HEK293 (cell line): Measurements from ENCODE around the gene CADPS2.

Experiments
- CTCF ChIA-PET: fragments of 350-600 bp; formaldehyde crosslinking; extraction: SDS; loops from one replicate; lab custom pipeline; 2021; ENCODE audit warnings: antibody characterized with exemption; lab: Yijun Ruan, JAX
- POLR2A ChIA-PET: fragments of 300-600 bp; formaldehyde crosslinking; extraction: SDS; loops from one replicate; lab custom pipeline; 2020; ENCODE audit warnings: antibody characterized with exemption, inconsistent platforms; lab: Yijun Ruan, JAX
- H3K27ac ChIP-seq: fragments of 200-500 bp; sonication (Bioruptor generic); 2 replicates; pipeline ENCODE4 v1.5.1; 2014; ENCODE audit warnings: low read depth, low read length, control low read depth, inconsistent platforms; ENCODE audit errors: extremely low read depth
- H3K36me3 ChIP-seq, 2 experiments: fragments of 200-500 bp in 1 of 2; sonication (Bioruptor generic) in 1 of 2; 1 replicate in 1 of 2; 2 replicates in 1 of 2; pipeline ENCODE4 v1.5.1; 2014 to 2017; ENCODE audit warnings: inconsistent platforms in 2 of 2, low read length in 2 of 2; ENCODE audit not compliant: control insufficient read depth in 2 of 2, insufficient read depth in 1 of 2
- H3K4me1 ChIP-seq: fragments of 200-500 bp; sonication (Bioruptor generic); 2 replicates; pipeline ENCODE4 v1.5.1; 2014; ENCODE audit warnings: mild to moderate bottlenecking, low read length, inconsistent platforms; ENCODE audit not compliant: control insufficient read depth, insufficient read depth
- H3K4me3 ChIP-seq: 2 replicates; pipeline ENCODE4 v1.5.1; 2011; ENCODE audit warnings: low read depth, mild to moderate bottlenecking, control low read depth, low read length, moderate library complexity
- H3K9me3 ChIP-seq: fragments of 200-500 bp; sonication (Bioruptor generic); 2 replicates; pipeline ENCODE4 v1.5.1; 2014; ENCODE audit warnings: low read depth, low read length, inconsistent platforms; ENCODE audit not compliant: control insufficient read depth, insufficient read depth
- GLIS2 ChIP-seq: fragments of 450-650 bp; formaldehyde crosslinking; IDR thresholded peaks from 2 replicates; pipeline ENCODE4 v1.5.1; 2016; ENCODE audit warnings: missing biosample characterization, missing genetic modification characterization
- HIC1 ChIP-seq: fragments of 450-650 bp; formaldehyde crosslinking; IDR thresholded peaks from 2 replicates; pipeline ENCODE4 v1.5.1; 2016; ENCODE audit warnings: missing biosample characterization, missing genetic modification characterization
- HOXC10 ChIP-seq: sonication (generic); formaldehyde crosslinking; IDR thresholded peaks from 2 replicates; pipeline ENCODE4 v1.8.1; 2023; ENCODE audit warnings: mild to moderate bottlenecking, missing genetic modification reagents
- KLF16 ChIP-seq: fragments of 450-650 bp; formaldehyde crosslinking; IDR thresholded peaks from 2 replicates; pipeline ENCODE4 v1.5.1; 2017; ENCODE audit warnings: missing biosample characterization, missing genetic modification characterization
- KLF8 ChIP-seq: fragments of 450-650 bp; formaldehyde crosslinking; IDR thresholded peaks from 2 replicates; pipeline ENCODE4 v1.5.1; 2016; ENCODE audit warnings: missing biosample characterization, missing genetic modification characterization
- PRDM1 ChIP-seq: fragments of 450-650 bp; formaldehyde crosslinking; IDR thresholded peaks from 2 replicates; pipeline ENCODE4; 2016; ENCODE audit warnings: missing biosample characterization, missing genetic modification characterization
- PRDM2 ChIP-seq: fragments of 450-650 bp; formaldehyde crosslinking; IDR thresholded peaks from 2 replicates; pipeline ENCODE4 v1.5.1; 2016; ENCODE audit warnings: missing biosample characterization, missing genetic modification characterization, borderline replicate concordance
- SP2 ChIP-seq: fragments of 450-650 bp; formaldehyde crosslinking; IDR thresholded peaks from 2 replicates; pipeline ENCODE4 v1.5.1; 2016; ENCODE audit warnings: missing biosample characterization, missing genetic modification characterization
- TCF7L2 ChIP-seq: IDR thresholded peaks from 2 replicates; pipeline ENCODE4 v1.6.1; 2011; ENCODE audit warnings: low read depth, mild to moderate bottlenecking, inconsistent platforms, low read length, moderate library complexity, borderline replicate concordance
- ZBTB21 ChIP-seq: fragments of 450-650 bp; formaldehyde crosslinking; IDR thresholded peaks from 2 replicates; pipeline ENCODE4 v1.5.1; 2017; ENCODE audit warnings: missing biosample characterization, missing genetic modification characterization
- ZBTB44 ChIP-seq: fragments of 450-650 bp; IDR thresholded peaks from 2 replicates; pipeline ENCODE4 v1.5.1; 2018; ENCODE audit warnings: missing biosample characterization, mild to moderate bottlenecking, missing genetic modification characterization
- ZBTB7A ChIP-seq: fragments of 450-650 bp; formaldehyde crosslinking; IDR thresholded peaks from 2 replicates; pipeline ENCODE4 v1.5.1; 2016; ENCODE audit warnings: low read depth, missing biosample characterization, missing genetic modification characterization
- ZNF140 ChIP-seq: fragments of 450-650 bp; formaldehyde crosslinking; IDR thresholded peaks from 2 replicates; pipeline ENCODE4 v1.5.1; 2016; ENCODE audit warnings: missing biosample characterization, missing genetic modification characterization
- ZNF146 ChIP-seq: fragments of 450-650 bp; formaldehyde crosslinking; IDR thresholded peaks from 2 replicates; pipeline ENCODE4 v1.5.1; 2016; ENCODE audit warnings: missing biosample characterization, missing genetic modification characterization
- ZNF302 ChIP-seq: fragments of 450-650 bp; formaldehyde crosslinking; IDR thresholded peaks from 2 replicates; pipeline ENCODE4 v1.5.1; 2016; ENCODE audit warnings: missing biosample characterization, missing genetic modification characterization, low read depth
- ZNF416 ChIP-seq: fragments of 450-650 bp; formaldehyde crosslinking; IDR thresholded peaks from 2 replicates; pipeline ENCODE4 v1.5.1; 2016; ENCODE audit warnings: missing biosample characterization, missing genetic modification characterization
- ZNF549 ChIP-seq: fragments of 450-650 bp; IDR thresholded peaks from 2 replicates; pipeline ENCODE4 v1.5.1; 2018; ENCODE audit warnings: missing biosample characterization, missing genetic modification characterization, mild to moderate bottlenecking, inconsistent platforms, moderate library complexity
- ZNF645 ChIP-seq: fragments of 450-650 bp; formaldehyde crosslinking; IDR thresholded peaks from 2 replicates; pipeline ENCODE4; 2016; ENCODE audit warnings: missing biosample characterization, missing genetic modification characterization
- ZNF654 ChIP-seq: fragments of 450-650 bp; formaldehyde crosslinking; IDR thresholded peaks from 2 replicates; pipeline ENCODE4 v1.5.1; 2016; ENCODE audit warnings: low read depth, missing biosample characterization, missing genetic modification characterization

CADPS2 gene

GRCh38 chr7:122850528-122850927, 35.7 kb downstream of the CADPS2 start:
- TF ChIP-seq ZNF416 (no peak), ZNF140 (tag by site-specific recombination) (no peak), ZBTB21 (no peak), ZNF146 (tag by site-specific recombination) (no peak), KLF16 (tag by site-specific recombination) (no peak), SP2 (no peak), TCF7L2 (no peak)
- no peaks in the 10 kb centered on the region for H3K36me3 ChIP-seq
- ChIA-PET CTCF (no interaction called here), POLR2A (no interaction called here)
- H3K4me1 ChIP-seq, result no peaks in the 10 kb centered on the region
- no peaks in the 10 kb centered on the region for H3K9me3 ChIP-seq
- no peak overlapping the region for H3K4me3 ChIP-seq
- H3K27ac ChIP-seq, result no peak overlapping the region

- CTCF ChIA-PET, result no interaction called here
- TF ChIP-seq ZBTB7A (tag by site-specific recombination) (no peak), PRDM2 (no peak)
- Histone ChIP-seq H3K4me1 (no peaks in the 10 kb centered on the region), H3K36me3 (no peaks in the 10 kb centered on the region), H3K27ac (no peak overlapping the region), H3K9me3 (no peaks in the 10 kb centered on the region), H3K4me3 (no peak overlapping the region)
- POLR2A ChIA-PET, result no interaction called here
Observed at GRCh38 chr7:122849957-122850328, 36.3 kb downstream of the CADPS2 start.

GRCh38 chr7:122849322-122849956, 36.8 kb downstream of the CADPS2 start:
- H3K4me3 ChIP-seq, result no peak overlapping the region
- no peaks in the 10 kb centered on the region for H3K36me3 ChIP-seq
- H3K4me1 ChIP-seq, result no peaks in the 10 kb centered on the region; the same call in 1 of the 2 replicates
- CTCF ChIA-PET, result no interaction called here
- POLR2A ChIA-PET, result no interaction called here
- H3K27ac ChIP-seq, result no peak overlapping the region
- TF ChIP-seq HOXC10 (CRISPR knock-in tag), result no peak
- TF ChIP-seq GLIS2 (tag by site-specific recombination), result no peak
- TF ChIP-seq ZNF645 (tag by site-specific recombination), result no peak
- no peak for TF ChIP-seq ZNF549 (tag by site-specific recombination)
- no peak for TF ChIP-seq HIC1 (tag by site-specific recombination)
- no peak for TF ChIP-seq KLF8 (tag by site-specific recombination)
- TF ChIP-seq PRDM1, result no peak
- TF ChIP-seq ZNF654 (tag by site-specific recombination), result no peak
- TF ChIP-seq ZBTB44 (tag by site-specific recombination), result no peak
- TF ChIP-seq ZNF302 (tag by site-specific recombination), result no peak
- no peaks in the 10 kb centered on the region for H3K9me3 ChIP-seq
